H9 (cell line): ENCODE results near the gene EBF4. TPM values are rescaled to one million over a fixed set of nuclear protein-coding genes. Genes with fewer than 3 reads are reported as not detected.

ENCODE experiments used
- DNase-seq: peaks from one replicate; pipeline ENCODE4 v3.0.0-alpha.2; 2017
- H2AFZ ChIP-seq: one replicate; pipeline ENCODE4 v1.6.1; 2013; ENCODE audit warnings: mild to moderate bottlenecking, low read length, control low read depth, moderate library complexity
- H2AK5ac ChIP-seq: 2 replicates; pipeline ENCODE4 v1.6.1; 2013; ENCODE audit warnings: low read length, control low read depth, mixed read lengths; ENCODE audit not compliant: insufficient read length
- H2BK120ac ChIP-seq: one replicate; pipeline ENCODE4 v1.6.1; 2013; ENCODE audit warnings: low read depth, mild to moderate bottlenecking, low read length, control low read depth, inconsistent platforms; ENCODE audit not compliant: poor library complexity, severe bottlenecking
- H2BK12ac ChIP-seq: 2 replicates; pipeline ENCODE4 v1.6.1; 2013; ENCODE audit warnings: low read length, control low read depth, mixed read lengths, low read depth; ENCODE audit not compliant: insufficient read length
- H2BK15ac ChIP-seq: 2 replicates; pipeline ENCODE4 v1.6.1; 2013; ENCODE audit warnings: low read depth, low read length, control low read depth
- H2BK20ac ChIP-seq: one replicate; pipeline ENCODE4 v1.6.1; 2013; ENCODE audit warnings: low read depth, mild to moderate bottlenecking, low read length, control low read depth, inconsistent platforms; ENCODE audit not compliant: poor library complexity, severe bottlenecking
- H2BK5ac ChIP-seq: 2 replicates; pipeline ENCODE4 v1.6.1; 2013; ENCODE audit warnings: low read length, control low read depth, mixed read lengths; ENCODE audit not compliant: insufficient read length
- H3K14ac ChIP-seq: 2 replicates; pipeline ENCODE4 v1.6.1; 2013; ENCODE audit warnings: low read length, control low read depth; ENCODE audit not compliant: insufficient read depth
- H3K18ac ChIP-seq: 2 replicates; pipeline ENCODE4 v1.6.1; 2013; ENCODE audit warnings: low read depth, mild to moderate bottlenecking, mixed read lengths, low read length, control low read depth; ENCODE audit not compliant: insufficient read length
- H3K23ac ChIP-seq: 2 replicates; pipeline ENCODE4 v1.6.1; 2013; ENCODE audit warnings: low read length, control low read depth, mixed read lengths, low read depth; ENCODE audit not compliant: insufficient read length
- H3K23me2 ChIP-seq: 2 replicates; pipeline ENCODE4 v1.6.1; 2013; ENCODE audit warnings: low read depth, mild to moderate bottlenecking, mixed read lengths, low read length, control low read depth; ENCODE audit not compliant: insufficient read length, poor library complexity, severe bottlenecking
- H3K27ac ChIP-seq: 2 replicates; pipeline ENCODE4 v1.5.1; 2013; ENCODE audit warnings: low read length, control low read depth, mixed read lengths, low read depth; ENCODE audit not compliant: insufficient read length
- H3K27me3 ChIP-seq: 2 replicates; pipeline ENCODE4 v1.6.1; 2013; ENCODE audit warnings: low read length, control low read depth, inconsistent platforms; ENCODE audit not compliant: insufficient read depth
- H3K4ac ChIP-seq: 2 replicates; pipeline ENCODE4 v1.6.1; 2013; ENCODE audit warnings: low read depth, mild to moderate bottlenecking, control low read depth, inconsistent platforms, low read length, moderate library complexity
- H3K4me1 ChIP-seq: 2 replicates; pipeline ENCODE4 v1.6.1; 2013; ENCODE audit warnings: low read length, control low read depth, inconsistent platforms; ENCODE audit not compliant: insufficient read depth
- H3K4me2 ChIP-seq: 2 replicates; pipeline ENCODE4 v1.6.1; 2013; ENCODE audit warnings: low read length, control low read depth, mixed read lengths; ENCODE audit not compliant: insufficient read length, insufficient read depth
- H3K56ac ChIP-seq: 2 replicates; pipeline ENCODE4 v1.6.1; 2013; ENCODE audit warnings: low read depth, mild to moderate bottlenecking, mixed read lengths, low read length, control low read depth; ENCODE audit not compliant: insufficient read length
- H3K79me1 ChIP-seq: 2 replicates; pipeline ENCODE4 v1.6.1; 2013; ENCODE audit warnings: low read depth, mild to moderate bottlenecking, moderate library complexity, low read length, control low read depth, inconsistent platforms; ENCODE audit not compliant: insufficient read depth, poor library complexity, severe bottlenecking
- H3K79me2 ChIP-seq: 2 replicates; pipeline ENCODE4 v1.6.1; 2013; ENCODE audit warnings: low read length, control low read depth, inconsistent platforms; ENCODE audit not compliant: insufficient read depth
- H3K9ac ChIP-seq: 2 replicates; pipeline ENCODE4 v1.6.1; 2013; ENCODE audit warnings: low read length, control low read depth, mixed read lengths; ENCODE audit not compliant: insufficient read length; ENCODE audit errors: extremely low read depth
- H3K9me3 ChIP-seq: one replicate; pipeline ENCODE4 v1.6.1; 2013; ENCODE audit warnings: low read depth, low read length, inconsistent platforms; ENCODE audit not compliant: control insufficient read depth
- H3T11ph ChIP-seq: one replicate; pipeline ENCODE4 v1.6.1; 2013; ENCODE audit warnings: mild to moderate bottlenecking, low read length, control low read depth, inconsistent platforms
- H4K20me1 ChIP-seq: one replicate; pipeline ENCODE4 v1.6.1; 2013; ENCODE audit not compliant: control insufficient read depth, insufficient read length, insufficient read depth
- H4K5ac ChIP-seq: 2 replicates; pipeline ENCODE4 v1.6.1; 2013; ENCODE audit warnings: low read depth, mild to moderate bottlenecking, mixed read lengths, low read length, control low read depth; ENCODE audit not compliant: insufficient read length
- H4K8ac ChIP-seq: replicated peaks from 2 replicates; pipeline ENCODE4 v1.6.1; 2013; ENCODE audit warnings: low read length, control low read depth, mixed read lengths, low read depth; ENCODE audit not compliant: insufficient read length
- H4K91ac ChIP-seq: 2 replicates; pipeline ENCODE4 v1.6.1; 2013; ENCODE audit warnings: low read depth, mild to moderate bottlenecking, moderate library complexity, mixed read lengths, low read length, control low read depth; ENCODE audit not compliant: insufficient read length
- H3K27ac Mint-ChIP-seq, 3 experiments: 2 replicates in 2 of 3; 3 replicates in 1 of 3; pipeline ENCODE4 v1.8.0; 2020 to 2021; ENCODE audit warnings: mixed read lengths in 3 of 3, mild to moderate bottlenecking in 1 of 3, moderate library complexity in 1 of 3
- H3K27me3 Mint-ChIP-seq: 2 replicates; pipeline ENCODE4 v1.8.0; 2021; ENCODE audit warnings: low read depth, mild to moderate bottlenecking, moderate library complexity, mixed read lengths
- H3K36me3 Mint-ChIP-seq, 3 experiments: 2 replicates in 2 of 3; 3 replicates in 1 of 3; pipeline ENCODE4 v1.8.0; 2020 to 2021; ENCODE audit warnings: low read depth in 3 of 3, mixed read lengths in 3 of 3; ENCODE audit not compliant: insufficient read depth in 1 of 3
- H3K4me1 Mint-ChIP-seq, 2 experiments: 2 replicates each; pipeline ENCODE4 v1.8.0; 2020; ENCODE audit warnings: mixed read lengths in 2 of 2
- H3K4me3 Mint-ChIP-seq, 2 experiments: 2 replicates in 1 of 2; 3 replicates in 1 of 2; pipeline ENCODE4 v1.8.0; 2020 to 2021; ENCODE audit warnings: mild to moderate bottlenecking in 2 of 2, mixed read lengths in 2 of 2, moderate library complexity in 1 of 2
- H3K9me3 Mint-ChIP-seq, 2 experiments: 2 replicates in 1 of 2; 3 replicates in 1 of 2; pipeline ENCODE4 v1.8.0; 2020; ENCODE audit warnings: mild to moderate bottlenecking in 2 of 2, mixed read lengths in 2 of 2, moderate library complexity in 1 of 2
- WGBS: extraction: QIAGEN DNeasy Blood & Tissue Kit; methylation state at CpG from one replicate; pipeline ENCODE4 v1.1.7; 2013; ENCODE audit warnings: missing lambda C conversion rate, low lambda C conversion rate, mixed read lengths; ENCODE audit not compliant: insufficient read length; ENCODE audit errors: extremely low coverage; 5-methylcytosine and 5-hydroxymethylcytosine counted together
- total RNA-seq: library from RNA; stranded (reverse); gene quantifications from 2 replicates; pipeline ENCODE4 v1.2.1, GENCODE V29; 2021
- TF ChIP-seq, protein P1 (sequence below): fragments of 200-600 bp; sonication (generic); conservative IDR thresholded peaks from 3 replicates; pipeline ENCODE4 v1.8.0; 2021; ENCODE audit warnings: antibody characterized with exemption, mild to moderate bottlenecking

EBF4 gene
- total RNA-seq, 1 experiment from 2014 or later, result 3.9 TPM

DNA sequence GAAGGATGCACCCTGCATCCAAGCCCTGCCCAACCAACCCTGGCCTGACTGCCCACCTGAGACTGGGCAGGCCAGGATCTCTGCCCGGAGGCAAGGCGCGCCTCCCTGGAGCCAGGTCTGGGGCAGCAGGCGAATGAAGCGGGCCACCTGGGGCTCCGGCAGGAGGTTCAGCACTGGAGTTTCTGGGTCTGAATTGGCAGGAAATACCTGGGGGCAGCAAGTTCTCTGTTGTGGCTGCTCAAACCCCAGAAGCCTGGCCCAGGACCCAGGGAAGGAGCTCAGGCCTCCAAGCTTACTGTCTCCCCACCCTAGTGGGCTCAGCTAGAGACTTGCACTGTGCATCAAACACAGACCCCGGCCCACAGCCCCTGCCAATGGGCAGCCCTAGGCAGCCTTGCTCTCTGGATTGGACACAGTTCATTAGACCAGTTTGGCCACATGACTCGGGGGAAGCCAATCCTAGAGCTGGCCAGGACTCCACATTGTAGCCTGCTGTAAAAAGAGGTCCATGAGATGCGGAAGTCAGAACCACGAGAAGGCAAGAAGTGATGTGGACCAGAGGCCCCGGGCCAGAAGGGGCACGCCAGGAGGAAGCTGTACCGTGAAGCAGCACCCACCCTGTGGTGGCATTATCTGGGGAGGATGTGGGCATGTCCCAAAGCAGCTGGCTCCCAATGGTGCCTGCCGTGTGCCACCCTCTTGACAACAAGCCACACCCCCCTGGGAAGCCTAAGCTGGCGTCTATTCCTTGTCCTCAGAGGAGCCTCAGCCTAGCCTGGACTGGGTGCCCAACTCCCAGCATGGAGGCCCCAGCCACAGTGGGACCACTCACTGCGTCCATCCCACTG, 104.8 kb downstream of the EBF4 start:
- no peaks in the 10 kb centered on the region for H3K79me1 ChIP-seq
- H3K27me3 Mint-ChIP-seq, result peaks cover 16% of the 10 kb centered on the region

More for the DNA sequence above, 104.8 kb downstream of the EBF4 start:
- no peak overlapping the region for H4K5ac ChIP-seq
- no peaks in the 10 kb centered on the region for H3K79me2 ChIP-seq
- Mint-ChIP-seq H3K4me1 (peaks cover 25 to 27% of the 10 kb centered on the region in 2 experiments), H3K9me3 (no peaks in the 10 kb centered on the region; a peak in 1 of 5 replicates), H3K36me3 (peaks cover 23 to 66% (median 38%) of the 10 kb centered on the region in 3 experiments), H3K27ac (no peak overlapping the region; a peak in 1 of 7 replicates), H3K4me3 (no peak overlapping the region)
- no peak overlapping the region for H2AK5ac ChIP-seq
- H2BK120ac ChIP-seq, result no peak overlapping the region
- no peak overlapping the region for H2BK15ac ChIP-seq
- H2BK5ac ChIP-seq, result no peak overlapping the region
- no peak for DNase-seq
- H2AFZ ChIP-seq, result no peak overlapping the region
- no peak overlapping the region for H3K4ac ChIP-seq
- no peaks in the 10 kb centered on the region for H4K20me1 ChIP-seq
- H2BK20ac ChIP-seq, result no peak overlapping the region
- WGBS, result no CpG with 5 or more reads among the region's 16 CpGs
- H3K14ac ChIP-seq, result no peak overlapping the region
- no peak overlapping the region for H3T11ph ChIP-seq
- peaks cover 7% of the 10 kb centered on the region for H3K23me2 ChIP-seq
- H3K27me3 ChIP-seq, result peaks cover 6% of the 10 kb centered on the region; the same call in 1 of the 2 replicates
- no peak overlapping the region for H4K8ac ChIP-seq
- no peak overlapping the region for H3K9ac ChIP-seq
- H3K27ac ChIP-seq, result no peak overlapping the region
- no peak overlapping the region for H3K18ac ChIP-seq
- no peak overlapping the region for H2BK12ac ChIP-seq
- H3K9me3 ChIP-seq, result no peaks in the 10 kb centered on the region
- H3K56ac ChIP-seq, result no peak overlapping the region
- TF ChIP-seq, protein P1, sequence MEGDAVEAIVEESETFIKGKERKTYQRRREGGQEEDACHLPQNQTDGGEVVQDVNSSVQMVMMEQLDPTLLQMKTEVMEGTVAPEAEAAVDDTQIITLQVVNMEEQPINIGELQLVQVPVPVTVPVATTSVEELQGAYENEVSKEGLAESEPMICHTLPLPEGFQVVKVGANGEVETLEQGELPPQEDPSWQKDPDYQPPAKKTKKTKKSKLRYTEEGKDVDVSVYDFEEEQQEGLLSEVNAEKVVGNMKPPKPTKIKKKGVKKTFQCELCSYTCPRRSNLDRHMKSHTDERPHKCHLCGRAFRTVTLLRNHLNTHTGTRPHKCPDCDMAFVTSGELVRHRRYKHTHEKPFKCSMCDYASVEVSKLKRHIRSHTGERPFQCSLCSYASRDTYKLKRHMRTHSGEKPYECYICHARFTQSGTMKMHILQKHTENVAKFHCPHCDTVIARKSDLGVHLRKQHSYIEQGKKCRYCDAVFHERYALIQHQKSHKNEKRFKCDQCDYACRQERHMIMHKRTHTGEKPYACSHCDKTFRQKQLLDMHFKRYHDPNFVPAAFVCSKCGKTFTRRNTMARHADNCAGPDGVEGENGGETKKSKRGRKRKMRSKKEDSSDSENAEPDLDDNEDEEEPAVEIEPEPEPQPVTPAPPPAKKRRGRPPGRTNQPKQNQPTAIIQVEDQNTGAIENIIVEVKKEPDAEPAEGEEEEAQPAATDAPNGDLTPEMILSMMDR, result no peak
- H3K4me2 ChIP-seq, result no peak overlapping the region
- H3K4me1 ChIP-seq, result no peaks in the 10 kb centered on the region; the same call in 1 of the 2 replicates
- no peak overlapping the region for H4K91ac ChIP-seq
- H3K23ac ChIP-seq, result no peak overlapping the region
